B cell (primary cell): ENCODE results near the gene TCP1. TPM values are rescaled to one million over a fixed set of nuclear protein-coding genes. Genes with fewer than 3 reads are reported as not detected.

Experiments used
- ATAC-seq: fragments of 200-7000 bp; cut with Tn5 transposase; one replicate; pipeline ENCODE4 v1.10.0; 2021; ENCODE audit warnings: low read depth, mild to moderate bottlenecking, moderate number of reproducible peaks, moderate library complexity
- CTCF ChIA-PET: fragments of 350-600 bp; sonication (Branson Sonifier 250); formaldehyde crosslinking; loops from one replicate; lab custom pipeline; 2021; ENCODE audit warnings: antibody characterized with exemption, inconsistent platforms; lab: Charles Lee
- POLR2A ChIA-PET: fragments of 350-600 bp; sonication (Branson Sonifier 250); formaldehyde crosslinking; loops from one replicate; lab custom pipeline; 2021; ENCODE audit warnings: antibody characterized with exemption; lab: Charles Lee
- DNase-seq: peaks from one replicate; pipeline ENCODE4 v3.0.0; 2013
- H2AFZ ChIP-seq: 2 replicates; pipeline ENCODE4 v1.6.1; 2012; ENCODE audit warnings: mild to moderate bottlenecking, low read depth, low read length; ENCODE audit not compliant: insufficient read depth, poor library complexity, severe bottlenecking
- H3K27ac ChIP-seq, 2 donors: 1 replicate in 1 of 2; 2 replicates in 1 of 2; pipeline ENCODE4 v1.5.1; 2012 to 2013; ENCODE audit warnings: low read length in 2 of 2, mild to moderate bottlenecking in 2 of 2, moderate library complexity in 1 of 2
- H3K27me3 ChIP-seq, 4 experiments: fragments of 200-600 bp in 1 of 4; sonication (generic) in 1 of 4; replicated peaks in 1 of 4; 1 replicate in 2 of 4; 2 replicates in 2 of 4; pipeline versions ENCODE4 v1.6.1 to v1.7.0; 2013 to 2016; ENCODE audit warnings: low read length in 3 of 4, mild to moderate bottlenecking in 2 of 4, mixed read lengths in 1 of 4, moderate library complexity in 1 of 4; ENCODE audit not compliant: insufficient read depth in 4 of 4, control insufficient read depth in 3 of 4; ENCODE audit errors: control extremely low read depth in 1 of 4
- H3K36me3 ChIP-seq, 2 experiments: replicated peaks in 1 of 2; 1 replicate in 1 of 2; 2 replicates in 1 of 2; pipeline versions ENCODE4 v1.6.1 to v1.7.1; 2013; ENCODE audit warnings: low read length in 1 of 2; ENCODE audit not compliant: insufficient read depth in 2 of 2, control insufficient read depth in 1 of 2; ENCODE audit errors: control extremely low read depth in 1 of 2, extremely low read depth in 1 of 2
- H3K4me1 ChIP-seq, 2 donors: fragments of 200-600 bp in 1 of 2; sonication (generic) in 1 of 2; 1 replicate in 1 of 2; 2 replicates in 1 of 2; pipeline versions ENCODE4 v1.5.1 to v1.6.1; 2013 to 2017; ENCODE audit warnings: low read length in 2 of 2; ENCODE audit not compliant: control insufficient read depth in 2 of 2, insufficient read depth in 2 of 2
- H3K4me2 ChIP-seq: replicated peaks from 2 replicates; pipeline ENCODE3; 2012; ENCODE audit warnings: mild to moderate bottlenecking, low read depth, low read length; ENCODE audit not compliant: poor library complexity, severe bottlenecking
- H3K4me3 ChIP-seq, 5 experiments: fragments of 200-600 bp in 1 of 5; sonication (generic) in 1 of 5; 1 replicate in 3 of 5; 2 replicates in 2 of 5; pipeline versions ENCODE4 v1.5.1 to v1.7.0; 2011 to 2016; ENCODE audit warnings: low read length in 4 of 5, mild to moderate bottlenecking in 4 of 5, low read depth in 2 of 5, control low read depth in 1 of 5, moderate library complexity in 1 of 5; ENCODE audit not compliant: insufficient read depth in 1 of 5; ENCODE audit errors: control extremely low read depth in 1 of 5, extremely low read depth in 1 of 5
- H3K79me2 ChIP-seq: fragments of 200-600 bp; sonication (generic); one replicate; pipeline ENCODE4 v1.6.0; 2016; ENCODE audit warnings: low read length; ENCODE audit not compliant: control insufficient read depth, insufficient read depth
- H3K9ac ChIP-seq: fragments of 200-600 bp; sonication (generic); 2 replicates; pipeline ENCODE4 v1.6.1; 2017; ENCODE audit warnings: mild to moderate bottlenecking, low read length, moderate library complexity
- H3K9me3 ChIP-seq, 3 donors: one replicate each; pipeline versions ENCODE4 v1.6.1 to v1.7.1; 2013; ENCODE audit warnings: low read length in 2 of 3; ENCODE audit not compliant: control insufficient read depth in 2 of 3, insufficient read depth in 1 of 3; ENCODE audit errors: control extremely low read depth in 1 of 3
- H4K20me1 ChIP-seq: 2 replicates; pipeline ENCODE4 v1.6.0; 2012; ENCODE audit warnings: mild to moderate bottlenecking, low read length; ENCODE audit not compliant: insufficient read depth, control insufficient read depth, poor library complexity, severe bottlenecking
- H3K27ac Mint-ChIP-seq: one replicate; pipeline ENCODE4 v1.8.0; 2021; ENCODE audit warnings: mixed read lengths
- H3K27me3 Mint-ChIP-seq: one replicate; pipeline ENCODE4 v1.8.0; 2021; ENCODE audit warnings: mixed read lengths
- H3K4me1 Mint-ChIP-seq: one replicate; pipeline ENCODE4 v1.8.0; 2021; ENCODE audit warnings: mixed read lengths
- H3K4me3 Mint-ChIP-seq: one replicate; pipeline ENCODE4 v1.8.0; 2021; ENCODE audit warnings: mixed read lengths
- H3K9me3 Mint-ChIP-seq: one replicate; pipeline ENCODE4 v1.8.0; 2022; ENCODE audit warnings: mixed read lengths; ENCODE audit not compliant: insufficient read depth
- EZH2 ChIP-seq: IDR thresholded peaks from 2 replicates; pipeline ENCODE4 v1.6.1; 2012; ENCODE audit warnings: borderline replicate concordance, low read depth, mild to moderate bottlenecking, moderate library complexity, low read length; ENCODE audit not compliant: insufficient read depth, poor library complexity, severe bottlenecking
- WGBS: methylation state at CpG from one replicate; pipeline ENCODE4 v1.1.5; 2013; ENCODE audit warnings: missing lambda C conversion rate; ENCODE audit not compliant: insufficient coverage; 5-methylcytosine and 5-hydroxymethylcytosine counted together
- intact Hi-C: fragments of 100-400 bp; cut with micrococcal nuclease; formaldehyde crosslinking; loops from one replicate; pipeline ENCODE4 v1.10.0; 2022
- polyA plus RNA-seq: library from polyadenylated mRNA; depleted of rRNA; stranded (reverse); fragments of >200 nt; gene quantifications from 2 replicates; pipeline ENCODE4 v1.2.3, GENCODE V29; 2012
- total RNA-seq, 2 donors: library from RNA; stranded (reverse); fragments of 120-200 nt in 1 of 2; gene quantifications; 1 replicate in 1 of 2; 2 replicates in 1 of 2; pipeline versions ENCODE4 v1.2.3 to v1.2.4, GENCODE V29; 2013 to 2022
- TF ChIP-seq, protein P1 (sequence below): fragments of 200-600 bp; IDR thresholded peaks from one replicate; pipeline ENCODE4 v1.8.0; 2022; ENCODE audit warnings: antibody characterized with exemption, mild to moderate bottlenecking

Gene TCP1
- total and polyA plus RNA-seq, 2 donors (not counting 1 experiment from before 2014, with no cell fraction given), result 63.8 to 137 TPM

DNA sequence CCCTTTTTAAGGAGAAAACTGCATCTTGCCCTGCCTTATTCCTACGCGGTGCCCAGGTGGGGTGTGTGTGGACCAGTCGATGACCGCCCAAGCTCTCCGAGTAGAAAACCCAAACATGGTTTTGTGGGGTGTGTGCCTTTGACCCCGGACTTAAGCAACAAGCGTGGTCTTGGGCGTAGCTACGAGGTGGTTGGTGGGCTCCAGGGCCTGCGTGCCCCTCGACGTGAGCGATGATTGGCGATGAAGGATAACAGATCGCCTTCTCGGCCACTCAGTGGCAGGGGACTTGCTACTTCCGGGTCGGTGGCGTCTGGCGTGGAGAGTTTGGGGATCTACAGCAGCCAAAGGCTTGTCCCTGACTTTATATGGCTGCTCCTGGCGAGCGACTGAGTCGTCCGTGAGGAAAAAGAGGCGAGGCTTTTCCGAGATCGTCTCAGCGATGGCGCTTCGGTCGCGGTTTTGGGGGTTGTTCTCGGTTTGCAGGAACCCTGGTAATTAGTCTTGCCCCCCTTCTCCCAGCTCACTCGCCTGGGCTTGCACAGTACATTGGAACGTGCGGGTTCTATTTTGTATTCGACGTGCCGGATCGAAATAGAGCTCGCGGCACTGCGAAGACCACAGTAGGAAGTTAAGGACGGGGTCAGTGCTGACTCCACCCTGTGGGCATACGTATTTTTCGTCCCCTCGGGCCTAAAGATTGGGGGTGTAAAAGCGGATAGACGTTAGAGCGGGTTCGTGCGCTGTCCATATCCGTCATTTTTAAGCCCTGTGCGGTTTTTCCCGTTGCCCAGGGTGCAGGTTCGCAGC is 950 bp upstream of the TCP1 start, which contains the start of gene MRPL18:
Gene MRPL18 (plus strand): TSS at position 319 of the 807 bp plus-strand sequence. CDS start 121 bp downstream, at position 440.
- under 1% methylated on average over 56 of the region's 56 CpGs for WGBS
- intact Hi-C loops, result loop anchor here (2.0 kb wide), 1 partner anchor 182 kb away; no protein-coding TSS in a partner anchor
- Histone ChIP-seq H3K4me3 (peak within 1 kb of the TSS; percentile 70 to 98 (median 93)), H4K20me1 (peaks cover 54% of the 10 kb centered on the region), H3K79me2 (peaks cover 75% of the 10 kb centered on the region), H3K27ac (peak within 1 kb of the TSS; percentile 70 to 96), H3K9me3 (no peaks in the 10 kb centered on the region), H3K4me1 (peaks cover 30 to 32% of the 10 kb centered on the region in 2 donors), H2AFZ (peak within 1 kb of the TSS; percentile 80), H3K4me2 (peak within 1 kb of the TSS; percentile 81), H3K9ac (peak within 1 kb of the TSS; percentile 79), H3K27me3 (no peaks in the 10 kb centered on the region), H3K36me3 (peaks cover 7 to 55% of the 10 kb centered on the region in 2 experiments)
- Mint-ChIP-seq H3K4me3 (peak within 1 kb of the TSS; percentile 100), H3K4me1 (peaks cover 51% of the 10 kb centered on the region), H3K27me3 (no peaks in the 10 kb centered on the region), H3K27ac (peak within 1 kb of the TSS; percentile 95), H3K9me3 (no peaks in the 10 kb centered on the region)
- DNase-seq (peak; percentile 94), ATAC-seq (peak; percentile 78)
- TF ChIP-seq, protein P1, sequence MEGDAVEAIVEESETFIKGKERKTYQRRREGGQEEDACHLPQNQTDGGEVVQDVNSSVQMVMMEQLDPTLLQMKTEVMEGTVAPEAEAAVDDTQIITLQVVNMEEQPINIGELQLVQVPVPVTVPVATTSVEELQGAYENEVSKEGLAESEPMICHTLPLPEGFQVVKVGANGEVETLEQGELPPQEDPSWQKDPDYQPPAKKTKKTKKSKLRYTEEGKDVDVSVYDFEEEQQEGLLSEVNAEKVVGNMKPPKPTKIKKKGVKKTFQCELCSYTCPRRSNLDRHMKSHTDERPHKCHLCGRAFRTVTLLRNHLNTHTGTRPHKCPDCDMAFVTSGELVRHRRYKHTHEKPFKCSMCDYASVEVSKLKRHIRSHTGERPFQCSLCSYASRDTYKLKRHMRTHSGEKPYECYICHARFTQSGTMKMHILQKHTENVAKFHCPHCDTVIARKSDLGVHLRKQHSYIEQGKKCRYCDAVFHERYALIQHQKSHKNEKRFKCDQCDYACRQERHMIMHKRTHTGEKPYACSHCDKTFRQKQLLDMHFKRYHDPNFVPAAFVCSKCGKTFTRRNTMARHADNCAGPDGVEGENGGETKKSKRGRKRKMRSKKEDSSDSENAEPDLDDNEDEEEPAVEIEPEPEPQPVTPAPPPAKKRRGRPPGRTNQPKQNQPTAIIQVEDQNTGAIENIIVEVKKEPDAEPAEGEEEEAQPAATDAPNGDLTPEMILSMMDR, result no peak
- TF ChIP-seq EZH2, result no peak
- ChIA-PET POLR2A (interaction anchor here (0.6 to 3.5 kb wide), 11 partner anchors 13 to 178 kb away, joined by 3 to 28 read pairs (median 4); partner anchors contain the start of genes ACAT2, SOD2 and WTAP), CTCF (interaction anchor here (0.5 to 3.0 kb wide), 10 partner anchors 20 to 132 kb away, joined by 3 to 13 read pairs (median 4); partner anchors contain the start of genes ACAT2, SOD2 and WTAP)
